ENCODE measurements around the gene CLN3. TPM values are rescaled to one million over a fixed set of nuclear protein-coding genes. Genes with fewer than 3 reads are reported as not detected.

The CLN3 gene
- total and polyA plus RNA-seq, 2 of the 13 experiments (the other 11 are each of a cell fraction or from before 2014, with no cell fraction given): 23.4 to 46.8 TPM

DNA sequence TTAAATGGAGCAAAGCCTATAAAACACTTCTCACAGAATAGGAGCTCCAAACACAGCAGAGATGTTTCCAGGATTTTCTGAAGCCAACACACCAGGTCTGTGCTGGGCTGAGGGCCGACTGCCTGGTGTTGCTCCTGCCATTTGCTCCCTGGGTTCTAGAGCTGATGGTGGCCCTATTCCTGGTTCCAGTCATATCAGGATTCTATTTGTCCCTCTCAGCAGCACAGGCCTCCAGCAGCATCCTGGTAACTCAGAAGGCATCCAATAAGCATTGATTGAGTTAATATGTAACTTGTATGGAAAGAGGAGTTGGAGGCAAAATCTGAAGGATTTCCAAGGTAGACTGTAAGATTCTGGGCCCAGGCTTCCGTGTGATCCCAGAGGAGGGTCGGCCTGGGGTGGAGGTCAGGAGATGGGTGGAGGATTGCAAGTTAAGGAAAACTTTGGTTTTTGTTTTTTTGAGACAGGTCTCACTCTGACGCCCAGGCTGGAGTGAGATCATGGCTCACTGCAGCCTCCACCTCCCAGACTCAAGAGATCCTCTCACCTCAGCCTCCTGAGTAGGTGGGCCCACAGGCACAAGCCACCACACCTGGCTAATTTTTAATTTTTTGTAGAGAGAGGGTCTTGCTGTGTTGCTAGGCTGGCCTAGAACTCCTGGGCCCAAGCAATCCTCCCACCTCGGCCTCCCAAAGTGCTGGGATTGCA, 41.2 kb upstream of the CLN3 start:
- Histone ChIP-seq H4K20me1 (ENCODE audit: insufficient read depth, low read length) (no peaks in the 10 kb centered on the region), H3K9ac (ENCODE audit: insufficient read depth, low read depth, low read length) (no peak overlapping the region), H3K4me1 (ENCODE audit: insufficient read depth, low read length) (peaks cover 58% of the 10 kb centered on the region), H3K79me2 (ENCODE audit: insufficient read depth, low read length) (peaks cover 6% of the 10 kb centered on the region), H3K36me3 (replicated peaks in 1 of 2; ENCODE audit: control insufficient read depth in 1 of 2, insufficient read depth in 2 of 2, low read length in 2 of 2) (peaks cover 0 to 3% of the 10 kb centered on the region in 2 experiments; a peak in 1 of 5 replicates), H3K27ac (ENCODE audit: extremely low read length, insufficient read depth, low read length) (no peak overlapping the region), H3K27me3 (ENCODE audit: control insufficient read depth in 1 of 2, insufficient read depth in 2 of 2, low read length in 2 of 2) (no peaks in the 10 kb centered on the region), H3K9me3 (ENCODE audit: low read length) (no peaks in the 10 kb centered on the region), H2AFZ (ENCODE audit: low read length) (no peak overlapping the region), H3K4me2 (ENCODE audit: low read depth, low read length) (peak overlapping the region; percentile 60), H3K4me3 (replicated peaks in 1 of 3; ENCODE audit: insufficient read depth in 1 of 3, low read depth in 2 of 3, low read length in 3 of 3) (no peak overlapping the region)
- in situ Hi-C loops (cut with HindIII; ENCODE audit: extremely low pct_ligation_motif_present, low pct_unique_long_range_greater_than_20kb) (no loop called here), intact Hi-C loops (cut with micrococcal nuclease; ENCODE audit: unreplicated experiment) (no loop called here)
- ChIA-PET POLR2A (interaction anchor here (1.2 to 1.3 kb wide), 2 partner anchors 8 to 76 kb away, joined by 3 to 4 read pairs; partner anchors contain the start of gene SULT1A1), CTCF (ENCODE audit: low intra/inter-chr PET ratio, low total read pairs) (no interaction called here)
- DNase-seq (ENCODE audit: low spot score) (peak; percentile 50), ATAC-seq (peak; percentile 62), FAIRE-seq (no peak)
- BruUV-seq (replicated peaks): no TSS peak
- WGBS (ENCODE audit: low lambda C conversion rate): 62% methylated on average over 5 of the region's 5 CpGs
- no peak for TF ChIP-seq ZNF138 (CRISPR knock-in tag; IDR thresholded peaks at IDR 0.05; ENCODE audit: low read depth)
- TF ChIP-seq ZNF703 (CRISPR knock-in tag; IDR thresholded peaks at IDR 0.05; ENCODE audit: borderline replicate concordance): no peak
- TF ChIP-seq ZNF230 (CRISPR knock-in tag; IDR thresholded peaks at IDR 0.05): no peak
- TF ChIP-seq MAFG (CRISPR knock-in tag; IDR thresholded peaks at IDR 0.05): no peak
- peak; percentile 34; the same call in 1 of the 2 replicates for TF ChIP-seq NFYB (CRISPR knock-in tag; IDR thresholded peaks at IDR 0.05)
- TF ChIP-seq ZNF180 (CRISPR knock-in tag; IDR thresholded peaks at IDR 0.05; ENCODE audit: borderline replicate concordance, low read depth): no peak
- no peak for TF ChIP-seq TBX2 (CRISPR knock-in tag; IDR thresholded peaks at IDR 0.05; ENCODE audit: borderline replicate concordance)
- TF ChIP-seq, protein P1, sequence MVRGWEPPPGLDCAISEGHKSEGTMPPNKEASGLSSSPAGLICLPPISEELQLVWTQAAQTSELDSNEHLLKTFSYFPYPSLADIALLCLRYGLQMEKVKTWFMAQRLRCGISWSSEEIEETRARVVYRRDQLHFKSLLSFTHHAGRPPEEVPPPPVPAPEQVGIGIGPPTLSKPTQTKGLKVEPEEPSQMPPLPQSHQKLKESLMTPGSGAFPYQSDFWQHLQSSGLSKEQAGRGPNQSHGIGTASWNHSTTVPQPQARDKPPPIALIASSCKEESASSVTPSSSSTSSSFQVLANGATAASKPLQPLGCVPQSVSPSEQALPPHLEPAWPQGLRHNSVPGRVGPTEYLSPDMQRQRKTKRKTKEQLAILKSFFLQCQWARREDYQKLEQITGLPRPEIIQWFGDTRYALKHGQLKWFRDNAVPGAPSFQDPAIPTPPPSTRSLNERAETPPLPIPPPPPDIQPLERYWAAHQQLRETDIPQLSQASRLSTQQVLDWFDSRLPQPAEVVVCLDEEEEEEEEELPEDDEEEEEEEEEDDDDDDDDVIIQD (CRISPR knock-in tag; IDR thresholded peaks at IDR 0.05; ENCODE audit: low read depth): 0 out of 2 replicates have a peak, but pooled peaks have one; percentile 10
- TF ChIP-seq ZSCAN12 (CRISPR knock-in tag; IDR thresholded peaks at IDR 0.05): no peak
- TF ChIP-seq ZNF777 (CRISPR knock-in tag; IDR thresholded peaks at IDR 0.05): no peak
- no peak for TF ChIP-seq ZNF607 (CRISPR knock-in tag; IDR thresholded peaks at IDR 0.05; ENCODE audit: borderline replicate concordance)
- TF ChIP-seq, protein P2, sequence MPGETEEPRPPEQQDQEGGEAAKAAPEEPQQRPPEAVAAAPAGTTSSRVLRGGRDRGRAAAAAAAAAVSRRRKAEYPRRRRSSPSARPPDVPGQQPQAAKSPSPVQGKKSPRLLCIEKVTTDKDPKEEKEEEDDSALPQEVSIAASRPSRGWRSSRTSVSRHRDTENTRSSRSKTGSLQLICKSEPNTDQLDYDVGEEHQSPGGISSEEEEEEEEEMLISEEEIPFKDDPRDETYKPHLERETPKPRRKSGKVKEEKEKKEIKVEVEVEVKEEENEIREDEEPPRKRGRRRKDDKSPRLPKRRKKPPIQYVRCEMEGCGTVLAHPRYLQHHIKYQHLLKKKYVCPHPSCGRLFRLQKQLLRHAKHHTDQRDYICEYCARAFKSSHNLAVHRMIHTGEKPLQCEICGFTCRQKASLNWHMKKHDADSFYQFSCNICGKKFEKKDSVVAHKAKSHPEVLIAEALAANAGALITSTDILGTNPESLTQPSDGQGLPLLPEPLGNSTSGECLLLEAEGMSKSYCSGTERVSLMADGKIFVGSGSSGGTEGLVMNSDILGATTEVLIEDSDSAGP (CRISPR knock-in tag; IDR thresholded peaks at IDR 0.05; ENCODE audit: borderline replicate concordance): no peak; the same call in 1 of the 2 replicates
- no peak for TF ChIP-seq NR2F6 (IDR thresholded peaks at IDR 0.05)
- TF ChIP-seq NR2F6 (CRISPR knock-in tag; IDR thresholded peaks at IDR 0.05): no peak
- TF ChIP-seq RARA (CRISPR knock-in tag; IDR thresholded peaks at IDR 0.05): no peak
- TF ChIP-seq HNRNPK (IDR thresholded peaks at IDR 0.05; ENCODE audit: low read depth, low read length, poor library complexity, severe bottlenecking): no peak
- TF ChIP-seq, protein P3, sequence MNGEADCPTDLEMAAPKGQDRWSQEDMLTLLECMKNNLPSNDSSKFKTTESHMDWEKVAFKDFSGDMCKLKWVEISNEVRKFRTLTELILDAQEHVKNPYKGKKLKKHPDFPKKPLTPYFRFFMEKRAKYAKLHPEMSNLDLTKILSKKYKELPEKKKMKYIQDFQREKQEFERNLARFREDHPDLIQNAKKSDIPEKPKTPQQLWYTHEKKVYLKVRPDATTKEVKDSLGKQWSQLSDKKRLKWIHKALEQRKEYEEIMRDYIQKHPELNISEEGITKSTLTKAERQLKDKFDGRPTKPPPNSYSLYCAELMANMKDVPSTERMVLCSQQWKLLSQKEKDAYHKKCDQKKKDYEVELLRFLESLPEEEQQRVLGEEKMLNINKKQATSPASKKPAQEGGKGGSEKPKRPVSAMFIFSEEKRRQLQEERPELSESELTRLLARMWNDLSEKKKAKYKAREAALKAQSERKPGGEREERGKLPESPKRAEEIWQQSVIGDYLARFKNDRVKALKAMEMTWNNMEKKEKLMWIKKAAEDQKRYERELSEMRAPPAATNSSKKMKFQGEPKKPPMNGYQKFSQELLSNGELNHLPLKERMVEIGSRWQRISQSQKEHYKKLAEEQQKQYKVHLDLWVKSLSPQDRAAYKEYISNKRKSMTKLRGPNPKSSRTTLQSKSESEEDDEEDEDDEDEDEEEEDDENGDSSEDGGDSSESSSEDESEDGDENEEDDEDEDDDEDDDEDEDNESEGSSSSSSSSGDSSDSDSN (CRISPR knock-in tag; IDR thresholded peaks at IDR 0.05): no peak
- TF ChIP-seq EP300 (IDR thresholded peaks at IDR 0.05; ENCODE audit: low read depth in 2 of 2, low read length in 2 of 2): no peak
- TF ChIP-seq EP300 (CRISPR knock-in tag; IDR thresholded peaks at IDR 0.05; ENCODE audit: borderline replicate concordance): no peak
- TF ChIP-seq ZNF598 (CRISPR knock-in tag; IDR thresholded peaks at IDR 0.05; ENCODE audit: borderline replicate concordance): no peak
- TF ChIP-seq ZNF30 (CRISPR knock-in tag; IDR thresholded peaks at IDR 0.05): no peak

Measured in HepG2 (cell line).